Measurements from ENCODE around the gene EFCAB13. TPM values are rescaled to one million over a fixed set of nuclear protein-coding genes. Genes with fewer than 3 reads are reported as not detected.
"Not testable (repeated sequence)": the region's sequence is repeated elsewhere in the genome, so short reads cannot be mapped to it uniquely, and the experiment has no call there.

The EFCAB13 gene
- total RNA-seq, 2 experiments from 2014 or later: 12.6 to 13.5 TPM

DNA sequence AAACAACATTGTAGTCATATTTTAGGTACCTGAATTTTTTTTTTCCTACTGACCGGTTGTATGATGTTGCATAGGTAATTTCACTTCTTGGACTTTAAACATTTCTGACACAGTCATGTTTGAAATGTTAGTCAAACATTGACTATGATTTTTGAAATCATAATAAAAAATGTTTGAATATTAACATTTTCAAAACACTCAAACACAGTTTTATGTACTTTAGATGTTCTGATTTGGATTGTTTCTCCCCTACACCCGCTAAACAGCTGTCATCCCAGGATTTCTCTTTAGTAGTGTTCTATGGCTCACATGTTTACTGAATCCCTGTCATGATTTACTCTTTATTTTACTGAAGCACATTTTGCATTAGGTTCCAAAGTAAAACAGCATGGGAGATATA lies 104.2 kb downstream of the EFCAB13 start:
- POLR2A ChIA-PET: no interaction called here
- Mint-ChIP-seq H3K36me3 (ENCODE audit: low read depth) (peaks cover 37% of the 10 kb centered on the region), H3K4me3 (no peak overlapping the region), H3K27ac (no peak overlapping the region), H3K4me1 (ENCODE audit: low read depth) (peaks cover 5% of the 10 kb centered on the region), H3K27me3 (peaks cover 20% of the 10 kb centered on the region), H3K9me3 (peaks cover 3% of the 10 kb centered on the region)
- Histone ChIP-seq H3K27me3 (ENCODE audit: control insufficient read depth in 1 of 2, insufficient read depth in 2 of 2, low read length in 2 of 2) (no peaks in the 10 kb centered on the region), H3K4me3 (ENCODE audit: low read length) (no peak overlapping the region), H3K36me3 (ENCODE audit: insufficient read depth, low read length) (peaks cover 4% of the 10 kb centered on the region), H3K27ac (ENCODE audit: low read depth in 1 of 2, low read length in 2 of 2) (no peak overlapping the region), H3K4me1 (ENCODE audit: insufficient read depth, low read length) (peaks cover 3% of the 10 kb centered on the region), H3K9me3 (ENCODE audit: control insufficient read depth in 1 of 2, insufficient read depth in 1 of 2, low read length in 2 of 2) (no peaks in the 10 kb centered on the region)
- ATAC-seq (ENCODE audit: poor library complexity) (no peak), DNase-seq (no peak)
- TF ChIP-seq, protein P1, sequence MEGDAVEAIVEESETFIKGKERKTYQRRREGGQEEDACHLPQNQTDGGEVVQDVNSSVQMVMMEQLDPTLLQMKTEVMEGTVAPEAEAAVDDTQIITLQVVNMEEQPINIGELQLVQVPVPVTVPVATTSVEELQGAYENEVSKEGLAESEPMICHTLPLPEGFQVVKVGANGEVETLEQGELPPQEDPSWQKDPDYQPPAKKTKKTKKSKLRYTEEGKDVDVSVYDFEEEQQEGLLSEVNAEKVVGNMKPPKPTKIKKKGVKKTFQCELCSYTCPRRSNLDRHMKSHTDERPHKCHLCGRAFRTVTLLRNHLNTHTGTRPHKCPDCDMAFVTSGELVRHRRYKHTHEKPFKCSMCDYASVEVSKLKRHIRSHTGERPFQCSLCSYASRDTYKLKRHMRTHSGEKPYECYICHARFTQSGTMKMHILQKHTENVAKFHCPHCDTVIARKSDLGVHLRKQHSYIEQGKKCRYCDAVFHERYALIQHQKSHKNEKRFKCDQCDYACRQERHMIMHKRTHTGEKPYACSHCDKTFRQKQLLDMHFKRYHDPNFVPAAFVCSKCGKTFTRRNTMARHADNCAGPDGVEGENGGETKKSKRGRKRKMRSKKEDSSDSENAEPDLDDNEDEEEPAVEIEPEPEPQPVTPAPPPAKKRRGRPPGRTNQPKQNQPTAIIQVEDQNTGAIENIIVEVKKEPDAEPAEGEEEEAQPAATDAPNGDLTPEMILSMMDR (IDR thresholded peaks at IDR 0.05): no peak
- intact Hi-C loops (cut with DNase I, micrococcal nuclease): no loop called here
- CTCF ChIA-PET: interaction anchor here (0.6 kb wide), 1 partner anchor 1729 kb away, joined by 3 read pairs; no protein-coding TSS in a partner anchor

DNA sequence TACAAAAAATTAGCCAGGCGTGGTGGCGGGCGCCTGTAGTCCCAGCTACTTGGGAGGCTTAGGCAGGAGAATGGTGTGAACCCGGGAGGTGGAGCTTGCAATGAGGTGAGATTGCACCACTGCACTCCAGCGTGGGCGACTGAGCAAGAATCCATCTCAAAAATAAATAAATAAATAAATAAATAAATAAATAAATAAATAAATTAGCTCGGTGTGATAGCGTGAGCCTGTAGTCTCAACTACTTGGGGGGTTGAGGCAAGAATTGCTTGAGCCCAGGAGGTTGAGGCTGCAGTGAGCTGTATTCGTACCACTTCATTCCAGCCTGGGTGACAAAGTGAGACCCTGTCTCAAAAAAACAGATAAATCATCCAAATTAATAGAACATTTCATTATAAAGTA lies 108.5 kb downstream of the EFCAB13 start:
- H3K9me3 ChIP-seq (ENCODE audit: control insufficient read depth in 1 of 2, insufficient read depth in 1 of 2, low read length in 2 of 2); ATAC-seq (ENCODE audit: poor library complexity); H3K27me3 Mint-ChIP-seq; intact Hi-C loops (cut with DNase I, micrococcal nuclease); H3K27ac Mint-ChIP-seq; H3K4me1 ChIP-seq (ENCODE audit: insufficient read depth, low read length); H3K4me3 ChIP-seq (ENCODE audit: low read length); DNase-seq; H3K4me1 Mint-ChIP-seq (ENCODE audit: low read depth); POLR2A ChIA-PET; H3K4me3 Mint-ChIP-seq; CTCF ChIA-PET; H3K27me3 ChIP-seq (ENCODE audit: control insufficient read depth in 1 of 2, insufficient read depth in 2 of 2, low read length in 2 of 2); H3K36me3 ChIP-seq (ENCODE audit: insufficient read depth, low read length); H3K27ac ChIP-seq (ENCODE audit: low read depth in 1 of 2, low read length in 2 of 2): not testable (repeated sequence)
- Mint-ChIP-seq H3K9me3 (peaks cover 14% of the 10 kb centered on the region), H3K36me3 (ENCODE audit: low read depth) (peaks cover 45% of the 10 kb centered on the region)

DNA sequence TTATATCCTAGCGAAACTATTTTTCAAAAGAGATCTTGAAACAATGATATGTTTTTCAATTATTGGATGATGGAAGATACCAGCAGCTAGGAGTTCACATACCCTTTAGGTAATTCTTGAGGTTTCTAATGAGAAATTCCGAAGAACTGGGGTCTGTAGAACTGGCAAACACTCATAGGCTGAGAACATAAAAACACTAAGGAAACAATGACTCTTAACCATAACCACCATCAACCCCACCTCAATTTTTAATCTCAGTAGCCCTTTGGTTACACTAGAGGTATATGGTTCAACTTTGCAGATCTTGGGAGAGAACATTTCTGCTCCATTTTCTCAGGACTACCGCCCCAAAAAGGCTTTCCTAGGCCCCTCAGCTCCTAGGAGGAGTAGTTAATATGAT lies 141.4 kb downstream of the EFCAB13 start:
- no peaks in the 10 kb centered on the region for H3K36me3 ChIP-seq (ENCODE audit: insufficient read depth, low read length)
- H3K4me1 Mint-ChIP-seq (ENCODE audit: low read depth): no peaks in the 10 kb centered on the region
- no peak overlapping the region for H3K4me3 Mint-ChIP-seq
- intact Hi-C loops (cut with DNase I, micrococcal nuclease): loop anchor here in 1 of 2 experiments (10.0 kb wide), 1 partner anchor 120 kb away; no protein-coding TSS in a partner anchor
- CTCF ChIA-PET: no interaction called here
- DNase-seq (no peak), ATAC-seq (ENCODE audit: poor library complexity) (no peak)
- H3K9me3 Mint-ChIP-seq: no peaks in the 10 kb centered on the region
- no peak overlapping the region for H3K27ac ChIP-seq (ENCODE audit: low read depth in 1 of 2, low read length in 2 of 2)
- H3K27me3 Mint-ChIP-seq: no peaks in the 10 kb centered on the region
- TF ChIP-seq, protein P1 (IDR thresholded peaks at IDR 0.05): no peak
- H3K4me1 ChIP-seq (ENCODE audit: insufficient read depth, low read length): no peaks in the 10 kb centered on the region
- no peak overlapping the region for H3K27ac Mint-ChIP-seq
- H3K4me3 ChIP-seq (ENCODE audit: low read length): no peak overlapping the region
- H3K36me3 Mint-ChIP-seq (ENCODE audit: low read depth): peaks cover 17% of the 10 kb centered on the region
- H3K27me3 ChIP-seq (ENCODE audit: control insufficient read depth in 1 of 2, insufficient read depth in 2 of 2, low read length in 2 of 2): no peaks in the 10 kb centered on the region
- POLR2A ChIA-PET: no interaction called here
- H3K9me3 ChIP-seq (ENCODE audit: control insufficient read depth in 1 of 2, insufficient read depth in 1 of 2, low read length in 2 of 2): no peaks in the 10 kb centered on the region

DNA sequence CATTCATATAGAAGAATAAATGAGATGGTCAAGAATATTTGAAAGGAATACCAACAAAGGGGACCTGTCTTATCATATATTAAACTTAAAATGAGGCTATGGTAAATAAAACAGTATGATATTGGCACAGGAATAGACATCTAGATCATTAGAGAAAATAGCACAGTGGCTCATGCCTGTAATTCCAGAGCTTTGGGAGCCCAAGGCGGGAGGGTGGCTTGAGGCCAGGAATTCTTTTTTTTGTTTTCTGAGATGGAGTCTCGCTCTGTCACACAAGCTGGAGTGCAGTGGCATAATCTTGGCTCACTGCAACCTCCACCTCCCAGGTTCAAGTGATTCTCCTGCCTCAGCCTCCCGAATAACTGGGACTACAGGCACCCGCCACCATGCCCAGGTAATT lies 143.2 kb downstream of the EFCAB13 start:
- H3K27me3 ChIP-seq (ENCODE audit: control insufficient read depth in 1 of 2, insufficient read depth in 2 of 2, low read length in 2 of 2); H3K4me3 Mint-ChIP-seq; POLR2A ChIA-PET; H3K4me1 Mint-ChIP-seq (ENCODE audit: low read depth); H3K9me3 ChIP-seq (ENCODE audit: control insufficient read depth in 1 of 2, insufficient read depth in 1 of 2, low read length in 2 of 2); H3K27ac ChIP-seq (ENCODE audit: low read depth in 1 of 2, low read length in 2 of 2); ATAC-seq (ENCODE audit: poor library complexity); CTCF ChIA-PET; H3K9me3 Mint-ChIP-seq; H3K36me3 ChIP-seq (ENCODE audit: insufficient read depth, low read length); H3K27ac Mint-ChIP-seq; DNase-seq; H3K4me1 ChIP-seq (ENCODE audit: insufficient read depth, low read length); H3K27me3 Mint-ChIP-seq; H3K4me3 ChIP-seq (ENCODE audit: low read length): not testable (repeated sequence)
- intact Hi-C loops (cut with DNase I, micrococcal nuclease): loop anchor here in 1 of 2 experiments (10.0 kb wide), 1 partner anchor 122 kb away; no protein-coding TSS in a partner anchor
- H3K36me3 Mint-ChIP-seq (ENCODE audit: low read depth): peaks cover 17% of the 10 kb centered on the region

Data from CD4-positive, alpha-beta T cell (primary cell).